Testis (tissue), 3 donors: Measurements from ENCODE around the gene HSH2D. TPM values are rescaled to one million over a fixed set of nuclear protein-coding genes. Genes with fewer than 3 reads are reported as not detected.

ENCODE experiments used
- DNase-seq: peaks from one replicate; pipeline ENCODE4 v3.0.0-alpha.2; 2019
- H3K27ac ChIP-seq, 2 donors: fragments of 200-600 bp; sonication (generic); one replicate each; pipeline ENCODE4 v1.5.1; 2019
- H3K27me3 ChIP-seq: fragments of 200-600 bp; sonication (generic); one replicate; pipeline ENCODE4 v1.5.1; 2019
- H3K36me3 ChIP-seq: fragments of 200-600 bp; sonication (generic); one replicate; pipeline ENCODE4 v1.5.1; 2017; ENCODE audit warnings: low read depth; ENCODE audit errors: missing control alignments
- H3K4me1 ChIP-seq: fragments of 200-600 bp; sonication (generic); one replicate; pipeline ENCODE4 v1.5.1; 2019
- H3K4me3 ChIP-seq, 2 donors: fragments of 200-600 bp; sonication (generic); one replicate each; pipeline ENCODE4 v1.5.1; 2017 to 2019
- H3K9me3 ChIP-seq: fragments of 200-600 bp; sonication (generic); one replicate; pipeline ENCODE4 v1.5.1; 2017
- POLR2A ChIP-seq: fragments of 450-650 bp; IDR thresholded peaks from one replicate; pipeline ENCODE4 v1.6.1; 2017; ENCODE audit warnings: antibody characterized with exemption, mild to moderate bottlenecking, moderate library complexity
- WGBS, 2 donors: methylation state at CpG; one replicate each; pipeline ENCODE4 v1.1.5; 2018; 5-methylcytosine and 5-hydroxymethylcytosine counted together
- intact Hi-C: fragments of 100-400 bp; cut with DNase I; formaldehyde crosslinking; loops from one replicate; pipeline ENCODE4 v1.15.1; 2023; ENCODE audit warnings: low total_unique reads
- polyA plus RNA-seq: library from polyadenylated mRNA; stranded (reverse); fragments of 350-450 nt; fragmentation: Illumina TruSeq; extraction: RNeasy Lipid Tissue Mini Kit (QIAGEN cat#74804); gene quantifications from one replicate; pipeline ENCODE4 v1.2.3, GENCODE V29; 2014; ENCODE audit warnings: low read depth, low replicate concordance; ENCODE audit not compliant: insufficient read depth
- total RNA-seq, 2 donors: library from RNA; depleted of rRNA; stranded (reverse); fragments of >200 nt; gene quantifications; one replicate each; pipeline ENCODE4 v1.2.3, GENCODE V29; 2016
- TF ChIP-seq, protein P1 (sequence below), 3 experiments: fragments of 450-650 bp in 2 of 3; fragments of 200-600 bp in 1 of 3; sonication (generic) in 1 of 3; IDR thresholded peaks; one replicate each; pipeline ENCODE4 v1.5.1; 2016 to 2019; ENCODE audit warnings: antibody characterized with exemption in 3 of 3, mild to moderate bottlenecking in 2 of 3, moderate library complexity in 1 of 3

The HSH2D gene
- total and polyA plus RNA-seq, 3 donors from 2014 or later = 0.55 to 1.6 (median 0.68) TPM

DNA sequence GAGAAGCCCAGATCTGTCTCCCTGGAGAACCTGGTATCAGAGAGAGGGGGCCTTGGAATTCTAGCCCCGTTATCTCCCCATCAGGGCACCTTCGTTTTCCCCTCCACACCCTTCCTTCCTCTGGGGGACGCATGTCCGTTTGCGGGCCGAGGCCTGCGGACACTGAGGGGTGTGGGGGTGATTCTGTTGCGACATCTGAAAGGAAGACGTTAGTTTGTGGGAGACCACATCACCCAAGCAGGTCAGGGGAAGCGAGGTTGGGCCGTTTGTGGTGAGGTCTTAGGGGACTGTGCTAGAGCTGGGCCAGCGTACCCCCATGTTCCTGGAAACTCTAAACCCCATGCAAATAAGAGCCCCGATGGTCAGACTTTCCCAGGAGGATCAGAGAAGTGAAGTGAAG is 3.7 kb upstream of the HSH2D start:
- no peak for TF ChIP-seq POLR2A
- TF ChIP-seq, protein P1, sequence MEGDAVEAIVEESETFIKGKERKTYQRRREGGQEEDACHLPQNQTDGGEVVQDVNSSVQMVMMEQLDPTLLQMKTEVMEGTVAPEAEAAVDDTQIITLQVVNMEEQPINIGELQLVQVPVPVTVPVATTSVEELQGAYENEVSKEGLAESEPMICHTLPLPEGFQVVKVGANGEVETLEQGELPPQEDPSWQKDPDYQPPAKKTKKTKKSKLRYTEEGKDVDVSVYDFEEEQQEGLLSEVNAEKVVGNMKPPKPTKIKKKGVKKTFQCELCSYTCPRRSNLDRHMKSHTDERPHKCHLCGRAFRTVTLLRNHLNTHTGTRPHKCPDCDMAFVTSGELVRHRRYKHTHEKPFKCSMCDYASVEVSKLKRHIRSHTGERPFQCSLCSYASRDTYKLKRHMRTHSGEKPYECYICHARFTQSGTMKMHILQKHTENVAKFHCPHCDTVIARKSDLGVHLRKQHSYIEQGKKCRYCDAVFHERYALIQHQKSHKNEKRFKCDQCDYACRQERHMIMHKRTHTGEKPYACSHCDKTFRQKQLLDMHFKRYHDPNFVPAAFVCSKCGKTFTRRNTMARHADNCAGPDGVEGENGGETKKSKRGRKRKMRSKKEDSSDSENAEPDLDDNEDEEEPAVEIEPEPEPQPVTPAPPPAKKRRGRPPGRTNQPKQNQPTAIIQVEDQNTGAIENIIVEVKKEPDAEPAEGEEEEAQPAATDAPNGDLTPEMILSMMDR (IDR thresholded peaks at IDR 0.05) = no peak
- Histone ChIP-seq H3K9me3 (no peaks in the 10 kb centered on the region), H3K27me3 (no peaks in the 10 kb centered on the region), H3K36me3 (no peaks in the 10 kb centered on the region), H3K27ac (no peak overlapping the region), H3K4me3 (no peak overlapping the region), H3K4me1 (peaks cover 4% of the 10 kb centered on the region)
- intact Hi-C loops = no loop called here
- DNase-seq = no peak
- WGBS, 2 donors = 62 to 81% methylated on average over 11 to 13 of the region's 13 CpGs

DNA sequence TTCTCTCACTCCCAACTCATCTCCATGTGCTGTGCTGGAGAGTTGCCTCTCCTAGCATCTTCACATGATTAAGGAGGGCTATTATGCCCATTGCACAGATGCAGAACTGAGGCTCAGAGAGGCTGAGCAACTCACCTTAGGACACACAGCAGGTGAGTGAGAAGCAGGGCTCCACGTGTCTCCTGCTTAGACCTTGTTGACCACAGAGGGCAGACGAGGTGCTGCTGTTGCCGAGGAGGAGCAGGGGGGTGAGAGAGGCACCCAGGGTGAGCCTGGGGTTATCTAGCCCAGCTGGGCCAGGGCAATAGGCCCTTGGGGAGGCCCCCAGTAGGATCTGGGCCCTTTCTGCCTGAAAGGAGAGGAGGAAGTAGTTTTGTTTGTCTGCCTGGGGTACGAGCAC is 2.4 kb upstream of the HSH2D start:
- H3K36me3 ChIP-seq = no peaks in the 10 kb centered on the region
- intact Hi-C loops = no loop called here
- H3K9me3 ChIP-seq = no peaks in the 10 kb centered on the region
- DNase-seq = no peak
- no peak overlapping the region for H3K27ac ChIP-seq
- no peak overlapping the region for H3K4me3 ChIP-seq
- WGBS, 2 donors = 71 to 100% methylated on average over 1 to 4 of the region's 4 CpGs
- peaks cover 2% of the 10 kb centered on the region for H3K4me1 ChIP-seq
- no peak for TF ChIP-seq POLR2A
- TF ChIP-seq, protein P1 (IDR thresholded peaks at IDR 0.05) = no peak
- H3K27me3 ChIP-seq = no peaks in the 10 kb centered on the region

DNA sequence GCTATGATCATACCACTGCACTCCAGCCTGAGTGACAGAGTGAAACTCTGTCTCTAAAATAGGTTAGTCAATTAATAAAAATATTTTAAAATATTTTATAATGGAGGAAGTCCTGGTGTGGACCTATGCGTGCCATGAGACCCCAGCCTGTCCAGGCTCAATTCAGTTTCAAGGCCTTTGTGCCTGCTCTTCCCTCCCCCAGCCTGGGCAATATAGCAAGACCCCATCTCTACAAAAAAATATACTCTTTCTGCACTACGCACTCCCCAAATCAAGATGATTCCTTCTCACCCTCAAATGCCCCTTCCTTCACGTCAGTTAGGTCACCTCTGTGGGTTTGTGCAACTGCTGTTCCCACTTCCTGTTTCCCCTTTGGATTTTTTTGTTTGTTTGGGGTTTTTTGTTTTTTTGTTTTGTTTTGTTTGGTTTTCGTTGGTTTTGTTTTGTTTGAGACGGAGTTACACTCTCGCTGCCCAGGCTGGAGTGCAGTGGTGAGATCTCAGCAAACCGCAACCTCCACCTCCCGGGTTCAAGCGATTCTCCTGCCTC is 1.4 kb upstream of the HSH2D start:
- WGBS, 2 donors = 89 to 93% methylated on average over 9 of the region's 9 CpGs
- intact Hi-C loops = no loop called here
- H3K27ac ChIP-seq = no peak overlapping the region
- no peak overlapping the region for H3K4me3 ChIP-seq
- H3K36me3 ChIP-seq = no peaks in the 10 kb centered on the region
- no peaks in the 10 kb centered on the region for H3K27me3 ChIP-seq
- TF ChIP-seq, protein P1 (IDR thresholded peaks at IDR 0.05) = no peak
- no peak for TF ChIP-seq POLR2A
- DNase-seq = no peak
- H3K9me3 ChIP-seq = no peaks in the 10 kb centered on the region
- no peaks in the 10 kb centered on the region for H3K4me1 ChIP-seq

DNA sequence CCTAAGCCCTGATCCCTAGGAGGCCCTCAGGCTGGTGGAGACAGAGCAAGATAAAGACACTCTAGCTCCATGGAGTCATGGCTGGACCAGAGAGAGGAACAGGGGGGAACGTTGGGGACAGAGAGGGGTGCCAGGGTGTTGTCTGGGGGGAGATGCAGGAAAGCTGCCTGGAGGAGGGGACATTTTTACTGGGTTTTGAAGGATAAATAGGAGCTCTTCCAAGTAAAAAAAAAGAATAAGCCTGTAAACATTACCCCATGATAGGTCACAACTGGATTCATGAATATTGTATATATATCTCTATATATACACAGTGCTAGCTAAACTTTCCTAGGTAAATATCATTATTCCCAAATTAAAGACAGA is 714 bp downstream of the HSH2D start:
- WGBS, 2 donors = 38 to 73% methylated on average over 1 of the region's 1 CpG
- Histone ChIP-seq H3K4me1 (no peaks in the 10 kb centered on the region), H3K4me3 (no peak overlapping the region), H3K27me3 (no peaks in the 10 kb centered on the region), H3K36me3 (no peaks in the 10 kb centered on the region), H3K27ac (no peak overlapping the region), H3K9me3 (no peaks in the 10 kb centered on the region)
- intact Hi-C loops = no loop called here
- no peak for DNase-seq
- no peak for TF ChIP-seq POLR2A
- TF ChIP-seq, protein P1 (IDR thresholded peaks at IDR 0.05) = no peak

- no peak for DNase-seq
- Histone ChIP-seq H3K4me3 (no peak overlapping the region), H3K4me1 (no peaks in the 10 kb centered on the region), H3K27ac (no peak overlapping the region), H3K27me3 (no peaks in the 10 kb centered on the region), H3K9me3 (no peaks in the 10 kb centered on the region), H3K36me3 (no peaks in the 10 kb centered on the region)
- TF ChIP-seq, protein P1 (IDR thresholded peaks at IDR 0.05) = no peak
- no peak for TF ChIP-seq POLR2A
- 78 to 79% methylated on average over 5 of the region's 5 CpGs for WGBS, 2 donors
- intact Hi-C loops = no loop called here
Observed at GRCh38 chr19:16146112-16146511, 2.6 kb downstream of the HSH2D start.
